ENCODE measurements around the gene FAM187B. TPM values are rescaled to one million over a fixed set of nuclear protein-coding genes. Genes with fewer than 3 reads are reported as not detected.

FAM187B gene
- total RNA-seq, 2 donors from 2014 or later = 1.1 TPM; not detected in 1

DNA sequence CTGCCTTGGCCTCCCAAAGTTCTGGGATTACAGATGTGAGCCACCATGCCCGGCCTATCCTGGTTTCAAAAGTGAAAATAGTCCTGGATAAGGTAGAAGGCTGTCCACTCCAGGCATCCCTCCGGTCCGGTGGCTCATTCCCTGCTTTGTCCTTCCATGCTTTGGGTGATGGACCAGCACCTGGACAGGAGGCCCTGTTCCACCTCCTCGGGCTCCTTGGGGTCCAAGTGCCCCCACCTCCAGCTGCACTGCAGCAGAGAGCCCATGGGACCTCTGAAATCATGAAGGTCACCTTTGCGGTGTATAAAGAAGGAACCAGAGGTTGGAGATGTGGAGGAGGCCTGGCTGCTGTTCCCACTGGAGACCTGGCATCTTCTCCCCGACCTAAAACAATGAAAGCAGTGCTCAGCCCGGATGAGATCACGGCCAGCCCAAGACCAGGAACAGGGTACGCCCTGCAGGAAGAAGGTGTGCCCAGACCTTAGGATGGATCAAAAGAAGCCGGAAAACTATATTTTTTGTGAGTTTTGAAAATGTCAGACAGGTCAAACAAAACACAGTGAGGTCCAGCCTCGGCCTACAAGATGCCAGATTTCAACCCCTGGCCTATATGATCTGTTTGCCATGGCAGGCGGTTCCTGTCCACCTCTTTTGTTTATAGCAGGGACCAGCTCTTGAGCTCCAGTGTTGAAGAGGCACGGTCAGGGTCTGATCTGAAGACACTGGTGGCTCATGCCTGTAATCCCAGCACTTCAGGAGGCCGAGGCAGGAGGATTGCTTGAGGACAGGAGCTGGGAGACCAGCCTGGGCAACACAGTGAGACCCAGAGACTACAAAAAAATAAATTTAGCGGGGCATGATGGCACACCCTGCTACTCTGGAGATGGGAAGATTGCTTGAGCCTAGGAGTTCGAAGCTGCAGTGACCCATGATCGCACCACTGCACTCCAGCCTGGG is 26.1 kb upstream of the FAM187B start:
- TF ChIP-seq POLR2AphosphoS5 (IDR thresholded peaks at IDR 0.05) = no peak
- no peak for TF ChIP-seq CTCF (IDR thresholded peaks at IDR 0.05)
- TF ChIP-seq POLR2A (IDR thresholded peaks at IDR 0.05) = no peak
- Histone ChIP-seq H3K27me3 (replicated peaks; ENCODE audit: insufficient read depth) (no peaks in the 10 kb centered on the region), H3K4me3 (no peak overlapping the region), H3K9me3 (no peaks in the 10 kb centered on the region), H3K36me3 (no peaks in the 10 kb centered on the region), H3K4me1 (replicated peaks) (no peaks in the 10 kb centered on the region), H3K27ac (no peak overlapping the region)
- 89% methylated on average over 17 of the region's 17 CpGs for WGBS
- intact Hi-C loops (cut with DNase I) = no loop called here
- DNase-seq (ENCODE audit: low spot score) = no peak

GRCh38 chr19:35253316-35254286 is 25.1 kb upstream of the FAM187B start:
- Histone ChIP-seq H3K4me3 (no peak overlapping the region), H3K9me3 (no peaks in the 10 kb centered on the region), H3K36me3 (no peaks in the 10 kb centered on the region), H3K27ac (no peak overlapping the region), H3K4me1 (replicated peaks) (no peaks in the 10 kb centered on the region), H3K27me3 (replicated peaks; ENCODE audit: insufficient read depth) (no peaks in the 10 kb centered on the region)
- intact Hi-C loops (cut with DNase I) = no loop called here
- DNase-seq (ENCODE audit: low spot score) = no peak
- no peak for TF ChIP-seq POLR2AphosphoS5 (IDR thresholded peaks at IDR 0.05)
- TF ChIP-seq POLR2A (IDR thresholded peaks at IDR 0.05) = no peak
- TF ChIP-seq CTCF (IDR thresholded peaks at IDR 0.05) = no peak
- 74% methylated on average over 9 of the region's 9 CpGs for WGBS

- H3K36me3 ChIP-seq = no peaks in the 10 kb centered on the region
- H3K27ac ChIP-seq = no peak overlapping the region
- H3K27me3 ChIP-seq (replicated peaks; ENCODE audit: insufficient read depth) = no peaks in the 10 kb centered on the region
- no peaks in the 10 kb centered on the region for H3K4me1 ChIP-seq (replicated peaks)
- intact Hi-C loops (cut with DNase I) = no loop called here
- TF ChIP-seq POLR2A (IDR thresholded peaks at IDR 0.05) (no peak), POLR2AphosphoS5 (IDR thresholded peaks at IDR 0.05) (no peak), CTCF (IDR thresholded peaks at IDR 0.05) (no peak)
- DNase-seq (ENCODE audit: low spot score) = no peak
- 87% methylated on average over 2 of the region's 2 CpGs for WGBS
- H3K4me3 ChIP-seq = no peak overlapping the region
- H3K9me3 ChIP-seq = no peaks in the 10 kb centered on the region
Measured at GRCh38 chr19:35251456-35251855, 22.9 kb upstream of the FAM187B start.

DNA sequence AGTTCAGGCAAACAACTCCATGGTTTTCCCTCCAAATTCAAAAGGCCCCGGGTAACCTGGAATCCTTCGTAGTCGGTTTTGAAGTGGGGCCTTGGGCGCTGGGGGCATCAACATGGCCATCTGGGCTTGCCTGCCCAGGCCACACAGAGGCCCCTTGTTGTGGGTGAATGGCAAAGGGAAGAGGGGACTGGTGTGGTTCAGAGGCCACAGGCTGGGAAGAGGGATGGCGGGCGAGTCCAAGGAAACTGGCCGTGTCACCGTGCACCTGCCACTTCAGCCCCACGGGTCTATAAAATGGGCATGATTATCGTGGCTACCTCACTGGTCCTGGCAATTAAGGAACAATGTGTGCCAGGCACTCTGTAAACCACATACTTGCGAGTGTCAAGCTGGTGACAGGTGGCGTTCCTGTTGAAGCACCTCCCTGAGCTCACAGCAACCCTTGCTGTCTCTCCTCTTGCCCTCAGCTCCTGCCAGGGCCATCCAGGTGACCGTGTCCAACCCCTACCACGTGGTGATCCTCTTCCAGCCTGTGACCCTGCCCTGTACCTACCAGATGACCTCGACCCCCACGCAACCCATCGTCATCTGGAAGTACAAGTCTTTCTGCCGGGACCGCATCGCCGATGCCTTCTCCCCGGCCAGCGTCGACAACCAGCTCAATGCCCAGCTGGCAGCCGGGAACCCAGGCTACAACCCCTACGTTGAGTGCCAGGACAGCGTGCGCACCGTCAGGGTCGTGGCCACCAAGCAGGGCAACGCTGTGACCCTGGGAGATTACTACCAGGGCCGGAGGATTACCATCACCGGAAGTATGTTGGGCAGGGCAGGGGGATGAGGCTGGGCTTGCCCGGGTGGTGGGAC is 21.5 kb upstream of the FAM187B start:
- Histone ChIP-seq H3K9me3 (no peaks in the 10 kb centered on the region), H3K27me3 (replicated peaks; ENCODE audit: insufficient read depth) (no peaks in the 10 kb centered on the region), H3K4me3 (peak overlapping the region; percentile 64 to 72), H3K4me1 (replicated peaks) (no peaks in the 10 kb centered on the region), H3K27ac (peak overlapping the region; percentile 86 to 93), H3K36me3 (no peaks in the 10 kb centered on the region)
- DNase-seq (ENCODE audit: low spot score) = no peak
- TF ChIP-seq CTCF (IDR thresholded peaks at IDR 0.05) = no peak
- TF ChIP-seq POLR2A (IDR thresholded peaks at IDR 0.05) = no peak
- no peak for TF ChIP-seq POLR2AphosphoS5 (IDR thresholded peaks at IDR 0.05)
- 68% methylated on average over 33 of the region's 34 CpGs for WGBS
- intact Hi-C loops (cut with DNase I) = no loop called here

Measured in prostate gland (tissue), 2 donors.